Heart left ventricle (tissue), 16 donors: ENCODE measurements around the gene NACC2. TPM values are rescaled to one million over a fixed set of nuclear protein-coding genes. Genes with fewer than 3 reads are reported as not detected.

Source experiments
- ATAC-seq, 4 donors: fragments of 200-7000 bp; cut with Tn5 transposase; one replicate each; pipeline ENCODE4 v1.9.1; 2020 to 2022; ENCODE audit warnings: moderate library complexity in 4 of 4, mild to moderate bottlenecking in 3 of 4, moderate number of reproducible peaks in 1 of 4
- DNase-seq, 5 donors: peaks; one replicate each; pipeline ENCODE4 v3.0.0-alpha.2; 2020
- H3K27ac ChIP-seq, 12 donors: fragments of 200-600 bp; sonication (generic) in 4 of 12; one replicate each; pipeline versions ENCODE4 v1.5.0 to v1.8.0; 2016 to 2022; ENCODE audit warnings: mild to moderate bottlenecking in 2 of 12
- H3K27me3 ChIP-seq, 9 donors: fragments of 200-600 bp; sonication (generic) in 2 of 9; one replicate each; pipeline versions ENCODE4 v1.5.1 to v1.8.0; 2016 to 2022; ENCODE audit warnings: mild to moderate bottlenecking in 3 of 9
- H3K36me3 ChIP-seq, 9 donors: fragments of 200-600 bp; sonication (generic) in 2 of 9; one replicate each; pipeline versions ENCODE4 v1.5.0 to v1.8.0; 2018 to 2022; ENCODE audit warnings: mild to moderate bottlenecking in 2 of 9
- H3K4me1 ChIP-seq, 12 donors: fragments of 200-600 bp; sonication (generic) in 4 of 12; one replicate each; pipeline versions ENCODE4 v1.5.0 to v1.8.0; 2016 to 2022; ENCODE audit warnings: mild to moderate bottlenecking in 3 of 12
- H3K4me3 ChIP-seq, 12 donors: fragments of 200-600 bp; sonication (generic) in 4 of 12; one replicate each; pipeline versions ENCODE4 v1.5.0 to v1.8.0; 2017 to 2022; ENCODE audit warnings: mild to moderate bottlenecking in 9 of 12, moderate library complexity in 4 of 12
- H3K9me3 ChIP-seq, 12 donors: fragments of 200-600 bp; sonication (generic) in 4 of 12; one replicate each; pipeline versions ENCODE4 v1.5.0 to v1.8.0; 2016 to 2022; ENCODE audit warnings: mild to moderate bottlenecking in 1 of 12
- POLR2A ChIP-seq, 2 donors: fragments of 450-650 bp; IDR thresholded peaks; one replicate each; pipeline ENCODE4 v1.6.1; 2017; ENCODE audit warnings: antibody characterized with exemption in 2 of 2, mild to moderate bottlenecking in 2 of 2, moderate library complexity in 2 of 2
- WGBS, 4 donors: extraction: QIAGEN DNeasy Blood & Tissue Kit in 2 of 4; methylation state at CpG; one replicate each; pipeline versions ENCODE4 v1.1.5 to v1.1.7; 2013 to 2018; 5-methylcytosine and 5-hydroxymethylcytosine counted together
- intact Hi-C, 10 donors: fragments of 100-400 bp; cut with DNase I; formaldehyde crosslinking; loops; one replicate each; pipeline versions ENCODE4 v1.11.1 to v1.14.2; 2022
- polyA plus RNA-seq, 2 donors: library from polyadenylated mRNA; stranded (reverse); fragments of 200-250 nt; gene quantifications; one replicate each; pipeline ENCODE4 v1.2.3, GENCODE V29; 2013
- total RNA-seq, 9 donors: library from RNA; depleted of rRNA in 2 of 9; stranded (reverse); fragments of >200 nt in 2 of 9; fragmentation: NEBNext Ultra II Directional in 3 of 9; extraction: Animal tissue kit (Norgen Biotek cat#: 25700) in 3 of 9; gene quantifications; one replicate each; pipeline versions ENCODE4 v1.1.0 to v1.2.4, GENCODE V29; 2016 to 2023
- TF ChIP-seq, protein P1 (sequence below), 12 donors: fragments of 200-600 bp; sonication (generic) in 4 of 12; IDR thresholded peaks; one replicate each; pipeline versions ENCODE4 v1.5.0 to v1.8.0; 2018 to 2022; ENCODE audit warnings: antibody characterized with exemption in 12 of 12, mild to moderate bottlenecking in 5 of 12
- donor health status: ischemic (EF 13 %, LVEDD 7.1; RV severe dilation, severe dysfunction).
- donor health status: healthy with polysubstance abuse.
- donor health status: DM: no; HTN: yes; CAD: no.
- donor health status: DM: no; HTN: no; CAD: no.
- donor health status: ischemic (EF 25% LVEDD 6.9; RV normal size, moderate dysfunction).
- donor health status: ischemic (EF 25% LVEDD 5.7; RV mildly dilated, moderate dysfunction).
- donor health status: healthy.
- donor health status: DM: yes; HTN: yes; CAD: no.
- donor health status: ischemic (EF 35%, LVEDD 5.7; RV mildly dilated, moderate dysfunction).
- donor health status: nonischemic (EF 11% LVEDD 7.7; RV severe dilation, severe dysfunction).
- donor health status: DM: yes; HTN: yes; CAD: no.
- donor health status: PGD.
- donor health status: ischemic (EF 29% LVEDD 5.4; RV normal size, mild dysfunction).
- donor health status: nonischemic (EF 23%, LVEDD 6.1; RV moderate dilation, normal function).

Gene NACC2
- total and polyA plus RNA-seq, 11 donors: 17.9 to 66.5 (median 47.4) TPM

DNA sequence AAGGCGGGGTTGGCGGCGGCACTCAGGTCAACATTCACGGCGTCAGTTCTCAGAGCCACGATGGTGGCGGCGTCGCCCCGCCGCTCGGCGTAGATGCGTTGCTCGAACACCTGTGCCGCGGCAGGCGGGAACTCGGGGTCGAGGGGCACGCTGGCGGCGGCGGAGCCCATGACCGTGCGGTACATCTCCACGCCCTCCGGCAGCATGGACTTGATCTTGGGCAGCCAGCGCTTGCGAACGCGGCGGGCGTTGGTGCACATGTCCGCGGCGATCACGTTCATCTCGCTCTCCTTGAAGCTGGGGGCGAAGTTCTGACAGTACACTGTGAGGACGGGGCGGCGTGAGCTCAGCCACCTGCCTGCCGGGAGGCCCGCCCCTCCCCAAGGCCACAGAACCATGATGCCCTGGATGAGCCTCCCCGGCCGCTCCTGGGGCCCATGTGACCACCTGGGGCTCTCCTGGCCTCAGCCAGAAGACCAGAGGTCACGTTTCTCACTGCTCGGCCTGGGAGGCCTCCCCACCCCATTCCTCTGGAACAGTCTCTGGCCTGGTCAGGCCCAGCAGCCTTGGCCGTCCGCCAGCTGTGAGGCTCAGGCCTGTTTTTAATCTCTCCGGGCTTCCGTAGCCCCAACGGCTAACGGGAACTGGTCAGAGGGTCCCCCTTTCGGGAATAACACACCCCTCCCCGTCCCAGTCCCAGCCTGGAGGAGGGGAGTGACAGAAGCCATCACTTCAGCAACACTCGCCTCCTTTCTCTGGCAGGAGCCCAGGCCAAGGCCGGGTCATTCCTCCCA, 83.2 kb downstream of the NACC2 start:
- Histone ChIP-seq H3K9me3 (no peaks in the 10 kb centered on the region), H3K36me3 (peaks cover 0 to 44% (median 23%) of the 10 kb centered on the region in 9 donors), H3K27ac (peak overlapping the region; percentile 19 to 83 (median 75)), H3K4me1 (peaks cover 8 to 38% (median 23%) of the 10 kb centered on the region in 12 donors), H3K27me3 (no peaks in the 10 kb centered on the region), H3K4me3 (peak overlapping the region in 8 of 12 donors; percentile 14 to 42 (median 24))
- intact Hi-C loops: loop anchor here in 2 of 10 donors (5.0 kb wide), 2 partner anchors 40 to 95 kb away; no protein-coding TSS in a partner anchor
- WGBS, 4 donors: 68 to 73% (median 70%) methylated on average over 28 to 59 of the region's 59 CpGs
- no peak for TF ChIP-seq POLR2A (IDR thresholded peaks at IDR 0.05)
- TF ChIP-seq, protein P1, sequence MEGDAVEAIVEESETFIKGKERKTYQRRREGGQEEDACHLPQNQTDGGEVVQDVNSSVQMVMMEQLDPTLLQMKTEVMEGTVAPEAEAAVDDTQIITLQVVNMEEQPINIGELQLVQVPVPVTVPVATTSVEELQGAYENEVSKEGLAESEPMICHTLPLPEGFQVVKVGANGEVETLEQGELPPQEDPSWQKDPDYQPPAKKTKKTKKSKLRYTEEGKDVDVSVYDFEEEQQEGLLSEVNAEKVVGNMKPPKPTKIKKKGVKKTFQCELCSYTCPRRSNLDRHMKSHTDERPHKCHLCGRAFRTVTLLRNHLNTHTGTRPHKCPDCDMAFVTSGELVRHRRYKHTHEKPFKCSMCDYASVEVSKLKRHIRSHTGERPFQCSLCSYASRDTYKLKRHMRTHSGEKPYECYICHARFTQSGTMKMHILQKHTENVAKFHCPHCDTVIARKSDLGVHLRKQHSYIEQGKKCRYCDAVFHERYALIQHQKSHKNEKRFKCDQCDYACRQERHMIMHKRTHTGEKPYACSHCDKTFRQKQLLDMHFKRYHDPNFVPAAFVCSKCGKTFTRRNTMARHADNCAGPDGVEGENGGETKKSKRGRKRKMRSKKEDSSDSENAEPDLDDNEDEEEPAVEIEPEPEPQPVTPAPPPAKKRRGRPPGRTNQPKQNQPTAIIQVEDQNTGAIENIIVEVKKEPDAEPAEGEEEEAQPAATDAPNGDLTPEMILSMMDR (IDR thresholded peaks at IDR 0.05): no peak
- peak; percentile 86 to 93 (median 92) for DNase-seq
- peak; percentile 77 to 81 (median 78) for ATAC-seq

DNA sequence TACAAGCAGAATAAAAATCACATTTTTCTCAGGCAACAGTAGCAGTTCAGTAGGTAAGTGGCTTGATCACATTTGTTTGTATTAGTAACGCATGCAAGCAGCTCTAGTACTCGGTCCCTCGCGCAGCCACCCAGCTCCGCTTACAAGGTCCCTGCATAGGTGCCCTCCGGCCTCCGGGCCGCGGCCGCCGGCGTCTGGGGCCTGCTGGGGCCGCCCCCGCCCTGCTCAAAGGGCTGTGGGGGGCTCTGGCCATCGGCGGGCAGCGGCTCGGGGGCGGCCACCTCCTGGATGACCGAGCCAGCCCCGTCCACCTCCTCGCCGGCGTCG, 83.8 kb downstream of the NACC2 start:
- H3K9me3 ChIP-seq: no peaks in the 10 kb centered on the region
- DNase-seq (peak in 2 of 5 donors; percentile 28 to 55), ATAC-seq (peak in 1 of 4 donors; percentile 2)
- WGBS, 4 donors: 72 to 86% (median 74%) methylated on average over 22 to 25 of the region's 25 CpGs
- no peak overlapping the region for H3K4me3 ChIP-seq
- peak overlapping the region in 11 of 12 donors; percentile 54 to 83 (median 76) for H3K27ac ChIP-seq
- peaks cover 8 to 38% (median 23%) of the 10 kb centered on the region in 12 donors for H3K4me1 ChIP-seq
- TF ChIP-seq POLR2A (IDR thresholded peaks at IDR 0.05): no peak
- TF ChIP-seq, protein P1 (IDR thresholded peaks at IDR 0.05): no peak
- H3K27me3 ChIP-seq: no peaks in the 10 kb centered on the region
- intact Hi-C loops: loop anchor here in 2 of 10 donors (5.0 kb wide), 2 partner anchors 41 to 96 kb away; no protein-coding TSS in a partner anchor
- H3K36me3 ChIP-seq: peaks cover 0 to 44% (median 23%) of the 10 kb centered on the region in 9 donors

DNA sequence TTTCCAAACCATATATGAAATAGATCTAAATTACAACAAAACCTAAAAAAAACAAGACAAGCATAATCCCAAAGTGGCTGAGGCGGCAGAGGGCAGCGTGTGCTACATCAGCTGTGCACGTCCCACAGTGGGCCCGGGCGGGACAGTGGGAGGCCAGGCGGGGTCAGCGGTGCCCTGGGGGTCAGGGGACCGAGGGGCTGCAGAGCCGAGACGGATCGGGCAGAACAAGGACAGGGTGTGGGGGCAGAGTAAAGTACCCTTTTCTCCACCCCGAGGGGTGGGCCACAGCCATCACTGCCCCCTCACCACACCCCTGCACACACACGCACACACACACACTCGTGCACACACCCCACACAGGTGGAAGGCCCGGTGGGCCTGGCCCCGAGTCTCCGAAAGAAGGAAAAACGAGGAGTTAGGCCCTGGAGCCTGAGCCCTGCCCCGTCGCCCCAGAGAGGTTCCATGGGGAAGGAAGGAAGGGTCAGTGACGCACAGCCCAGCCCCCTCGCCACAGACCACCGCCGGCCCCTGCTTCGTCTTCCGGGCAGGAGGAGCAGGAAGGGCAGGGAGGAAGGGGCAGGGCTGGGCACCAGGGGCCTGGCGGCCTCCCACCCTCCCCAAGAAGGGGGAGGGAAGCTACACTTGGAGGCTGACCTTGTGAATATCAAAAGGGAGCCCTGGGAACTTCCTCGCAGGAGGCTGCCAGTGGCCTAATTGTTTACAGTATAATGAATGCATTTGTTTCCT, 84.3 kb downstream of the NACC2 start:
- peak in 3 of 4 donors; percentile 12 to 63 (median 26) for ATAC-seq
- Histone ChIP-seq H3K9me3 (no peaks in the 10 kb centered on the region), H3K27me3 (no peaks in the 10 kb centered on the region), H3K36me3 (peaks cover 0 to 43% (median 23%) of the 10 kb centered on the region in 9 donors), H3K4me1 (peaks cover 8 to 38% (median 23%) of the 10 kb centered on the region in 12 donors), H3K27ac (peak overlapping the region in 9 of 12 donors; percentile 54 to 83 (median 77)), H3K4me3 (no peak overlapping the region)
- WGBS, 4 donors: 74 to 79% (median 74%) methylated on average over 26 to 28 of the region's 28 CpGs
- DNase-seq: peak in 4 of 5 donors; percentile 23 to 69 (median 59)
- intact Hi-C loops: loop anchor here in 2 of 10 donors (5.0 kb wide), 2 partner anchors 42 to 97 kb away; no protein-coding TSS in a partner anchor
- TF ChIP-seq, protein P1 (IDR thresholded peaks at IDR 0.05): no peak
- TF ChIP-seq POLR2A (IDR thresholded peaks at IDR 0.05): no peak
